ENCODE results near the gene TEX11. TPM values are rescaled to one million over a fixed set of nuclear protein-coding genes. Genes with fewer than 3 reads are reported as not detected.

TEX11 gene
- total RNA-seq, 2 experiments from 2014 or later: not detected

DNA sequence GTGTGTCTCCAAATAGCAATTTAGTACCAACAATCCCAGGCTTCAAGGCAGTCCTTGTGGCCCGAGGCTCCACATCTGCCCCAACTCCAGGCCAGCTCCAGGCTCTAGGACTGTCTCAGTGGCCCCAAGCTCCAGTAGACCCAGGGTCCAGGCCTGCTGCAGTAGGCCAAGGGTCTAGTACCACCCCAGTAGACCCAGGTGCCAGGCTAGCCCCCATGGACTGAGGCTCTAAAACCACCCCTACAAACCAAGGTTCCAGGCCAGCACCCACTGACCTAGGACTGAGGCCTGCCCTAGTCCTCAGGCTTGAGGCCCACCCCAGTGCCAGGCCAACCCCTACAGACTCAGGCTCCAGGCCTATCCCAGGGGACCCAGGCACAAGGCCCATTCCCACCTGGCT lies 272.3 kb downstream of the TEX11 start:
- no peak overlapping the region for H2AFZ ChIP-seq (ENCODE audit: low read length)
- H3K9me2 ChIP-seq (ENCODE audit: insufficient read depth, low read length): no peaks in the 10 kb centered on the region
- BruUV-seq (replicated peaks): no TSS peak
- no peak overlapping the region for H3K4me3 ChIP-seq (ENCODE audit: low read depth, low read length, poor library complexity, severe bottlenecking)
- no peaks in the 10 kb centered on the region for H3K4me1 ChIP-seq (ENCODE audit: insufficient read depth, low read length, poor library complexity, severe bottlenecking)
- POLR2A ChIA-PET: no interaction called here
- intact Hi-C loops (cut with micrococcal nuclease; ENCODE audit: unreplicated experiment): no loop called here
- CTCF ChIA-PET (ENCODE audit: unreplicated experiment): no interaction called here
- no peak for TF ChIP-seq EZH2phosphoT487 (IDR thresholded peaks at IDR 0.05; ENCODE audit: borderline replicate concordance, low read depth, low read length)
- TF ChIP-seq, protein P1, sequence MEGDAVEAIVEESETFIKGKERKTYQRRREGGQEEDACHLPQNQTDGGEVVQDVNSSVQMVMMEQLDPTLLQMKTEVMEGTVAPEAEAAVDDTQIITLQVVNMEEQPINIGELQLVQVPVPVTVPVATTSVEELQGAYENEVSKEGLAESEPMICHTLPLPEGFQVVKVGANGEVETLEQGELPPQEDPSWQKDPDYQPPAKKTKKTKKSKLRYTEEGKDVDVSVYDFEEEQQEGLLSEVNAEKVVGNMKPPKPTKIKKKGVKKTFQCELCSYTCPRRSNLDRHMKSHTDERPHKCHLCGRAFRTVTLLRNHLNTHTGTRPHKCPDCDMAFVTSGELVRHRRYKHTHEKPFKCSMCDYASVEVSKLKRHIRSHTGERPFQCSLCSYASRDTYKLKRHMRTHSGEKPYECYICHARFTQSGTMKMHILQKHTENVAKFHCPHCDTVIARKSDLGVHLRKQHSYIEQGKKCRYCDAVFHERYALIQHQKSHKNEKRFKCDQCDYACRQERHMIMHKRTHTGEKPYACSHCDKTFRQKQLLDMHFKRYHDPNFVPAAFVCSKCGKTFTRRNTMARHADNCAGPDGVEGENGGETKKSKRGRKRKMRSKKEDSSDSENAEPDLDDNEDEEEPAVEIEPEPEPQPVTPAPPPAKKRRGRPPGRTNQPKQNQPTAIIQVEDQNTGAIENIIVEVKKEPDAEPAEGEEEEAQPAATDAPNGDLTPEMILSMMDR (conservative IDR thresholded peaks at IDR 0.05; ENCODE audit: low read length): no peak
- H3K36me3 ChIP-seq (ENCODE audit: insufficient read depth, low read length): no peaks in the 10 kb centered on the region
- no peak for DNase-seq (ENCODE audit: low spot score)
- no peaks in the 10 kb centered on the region for H3K9me3 ChIP-seq (ENCODE audit: low read length)
- no peak overlapping the region for H3K4me2 ChIP-seq (ENCODE audit: low read length)
- H3K79me2 ChIP-seq (ENCODE audit: insufficient read depth, low read depth, low read length): no peaks in the 10 kb centered on the region
- no peaks in the 10 kb centered on the region for H4K20me1 ChIP-seq (ENCODE audit: insufficient read depth, low read length)
- H3K27ac ChIP-seq (ENCODE audit: low read depth, low read length, poor library complexity, severe bottlenecking): no peak overlapping the region

DNA sequence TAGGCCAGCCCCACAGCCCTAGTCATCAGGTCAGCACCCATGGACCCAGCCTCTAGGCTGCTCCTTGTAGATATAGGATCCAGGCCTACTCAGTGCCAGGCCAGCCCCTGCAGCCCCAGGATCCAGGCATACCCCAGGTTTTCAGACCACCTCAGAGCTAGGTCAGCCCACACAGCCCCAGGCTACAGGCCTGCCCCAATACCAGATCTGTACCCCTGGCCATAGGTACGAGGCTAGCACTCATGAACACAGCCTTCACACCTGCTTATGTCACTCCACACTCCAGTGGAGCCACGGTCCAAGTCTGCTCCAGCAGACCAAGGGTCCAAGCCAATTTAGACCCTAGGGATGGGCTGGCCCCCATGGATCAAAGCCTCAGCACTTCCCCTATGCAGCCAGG lies 272.8 kb downstream of the TEX11 start:
- Histone ChIP-seq H3K4me1 (ENCODE audit: insufficient read depth, low read length, poor library complexity, severe bottlenecking) (no peaks in the 10 kb centered on the region), H3K4me3 (ENCODE audit: low read depth, low read length, poor library complexity, severe bottlenecking) (no peak overlapping the region), H4K20me1 (ENCODE audit: insufficient read depth, low read length) (no peaks in the 10 kb centered on the region), H3K4me2 (ENCODE audit: low read length) (no peak overlapping the region), H2AFZ (ENCODE audit: low read length) (no peak overlapping the region), H3K9me2 (ENCODE audit: insufficient read depth, low read length) (no peaks in the 10 kb centered on the region), H3K79me2 (ENCODE audit: insufficient read depth, low read depth, low read length) (no peaks in the 10 kb centered on the region), H3K9me3 (ENCODE audit: low read length) (no peaks in the 10 kb centered on the region), H3K36me3 (ENCODE audit: insufficient read depth, low read length) (no peaks in the 10 kb centered on the region), H3K27ac (ENCODE audit: low read depth, low read length, poor library complexity, severe bottlenecking) (no peak overlapping the region)
- intact Hi-C loops (cut with micrococcal nuclease; ENCODE audit: unreplicated experiment): no loop called here
- BruUV-seq (replicated peaks): no TSS peak
- CTCF ChIA-PET (ENCODE audit: unreplicated experiment): no interaction called here
- POLR2A ChIA-PET: no interaction called here
- no peak for TF ChIP-seq EZH2phosphoT487 (IDR thresholded peaks at IDR 0.05; ENCODE audit: borderline replicate concordance, low read depth, low read length)
- TF ChIP-seq, protein P1 (conservative IDR thresholded peaks at IDR 0.05; ENCODE audit: low read length): no peak
- DNase-seq (ENCODE audit: low spot score): no peak

DNA sequence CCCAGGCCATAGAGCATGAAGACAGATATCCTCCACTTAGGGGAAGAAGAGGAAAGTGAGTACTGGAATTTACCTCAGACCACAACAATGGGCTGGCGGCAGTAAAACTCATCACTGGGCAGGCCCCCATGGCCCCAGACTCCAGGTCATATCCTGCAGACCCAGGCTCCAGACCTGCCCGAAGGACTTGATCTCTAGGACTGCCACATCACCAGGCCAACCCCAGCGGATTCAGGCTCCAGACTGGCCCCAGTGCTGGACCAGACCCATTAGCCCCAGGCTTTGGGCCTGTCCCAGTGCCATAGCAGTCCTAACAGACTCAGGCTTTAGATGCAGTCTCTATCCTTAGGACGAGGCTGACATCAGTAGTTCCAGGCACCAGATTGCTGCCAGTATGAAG lies 273.3 kb downstream of the TEX11 start:
- CTCF ChIA-PET (ENCODE audit: unreplicated experiment): no interaction called here

More for the DNA sequence above, 273.3 kb downstream of the TEX11 start:
- no TSS peak for BruUV-seq (replicated peaks)
- TF ChIP-seq EZH2phosphoT487 (IDR thresholded peaks at IDR 0.05; ENCODE audit: borderline replicate concordance, low read depth, low read length): no peak
- TF ChIP-seq, protein P1 (conservative IDR thresholded peaks at IDR 0.05; ENCODE audit: low read length): no peak
- intact Hi-C loops (cut with micrococcal nuclease; ENCODE audit: unreplicated experiment): no loop called here
- Histone ChIP-seq H3K27ac (ENCODE audit: low read depth, low read length, poor library complexity, severe bottlenecking) (no peak overlapping the region), H2AFZ (ENCODE audit: low read length) (no peak overlapping the region), H3K36me3 (ENCODE audit: insufficient read depth, low read length) (no peaks in the 10 kb centered on the region), H3K4me3 (ENCODE audit: low read depth, low read length, poor library complexity, severe bottlenecking) (no peak overlapping the region), H3K9me2 (ENCODE audit: insufficient read depth, low read length) (no peaks in the 10 kb centered on the region), H3K4me2 (ENCODE audit: low read length) (no peak overlapping the region), H3K9me3 (ENCODE audit: low read length) (no peaks in the 10 kb centered on the region), H3K4me1 (ENCODE audit: insufficient read depth, low read length, poor library complexity, severe bottlenecking) (no peaks in the 10 kb centered on the region), H3K79me2 (ENCODE audit: insufficient read depth, low read depth, low read length) (no peaks in the 10 kb centered on the region), H4K20me1 (ENCODE audit: insufficient read depth, low read length) (no peaks in the 10 kb centered on the region)
- DNase-seq (ENCODE audit: low spot score): no peak
- POLR2A ChIA-PET: no interaction called here
